GM12865 (cell line): ENCODE results near the gene PTPRF.
"Not testable (repeated sequence)": the region's sequence is repeated elsewhere in the genome, so short reads cannot be mapped to it uniquely, and the experiment has no call there.

Experiments
- DNase-seq: peaks from one replicate; pipeline ENCODE4 v3.0.0; 2010; ENCODE audit warnings: low read depth
- H3K4me3 ChIP-seq: 2 replicates; pipeline ENCODE4 v1.5.1; 2011; ENCODE audit warnings: mild to moderate bottlenecking, low read depth, low read length, control low read depth
- CTCF ChIP-seq: IDR thresholded peaks from 2 replicates; pipeline ENCODE4 v1.5.1; 2011; ENCODE audit warnings: low read length, control low read depth, low read depth, inconsistent platforms; ENCODE audit not compliant: insufficient read depth; ENCODE audit errors: missing control alignments

The PTPRF gene

GRCh38 chr1:43645461-43645860 is 114.8 kb downstream of the PTPRF start:
- no peak overlapping the region for H3K4me3 ChIP-seq
- TF ChIP-seq CTCF, result no peak
- no peak for DNase-seq

GRCh38 chr1:43647331-43647730 is 116.6 kb downstream of the PTPRF start:
- DNase-seq, H3K4me3 ChIP-seq: not testable (repeated sequence)

GRCh38 chr1:43648221-43648847 is 117.7 kb downstream of the PTPRF start:
- no peak overlapping the region for H3K4me3 ChIP-seq
- TF ChIP-seq CTCF, result no peak
- DNase-seq, result no peak

GRCh38 chr1:43648876-43649477 is 118.3 kb downstream of the PTPRF start:
- TF ChIP-seq CTCF, result no peak
- DNase-seq, result no peak

GRCh38 chr1:43650310-43651085 is 119.8 kb downstream of the PTPRF start:
- DNase-seq, result peak; percentile 99
- H3K4me3 ChIP-seq, result peak overlapping the region; percentile 62
- no peak for TF ChIP-seq CTCF

More at GRCh38 chr1:43648876-43649477, 118.3 kb downstream of the PTPRF start:
- H3K4me3 ChIP-seq, result peak overlapping the region; percentile 77

GRCh38 chr1:43651188-43651587 is 120.5 kb downstream of the PTPRF start:
- DNase-seq, result no peak
- peak overlapping the region; percentile 62 for H3K4me3 ChIP-seq
- no peak for TF ChIP-seq CTCF

GRCh38 chr1:43651902-43652301 is 121.2 kb downstream of the PTPRF start:
- peak overlapping the region; percentile 62 for H3K4me3 ChIP-seq

More at GRCh38 chr1:43651902-43652301, 121.2 kb downstream of the PTPRF start:
- no peak for TF ChIP-seq CTCF
- DNase-seq, result peak; percentile 16
